ENCODE measurements around the gene MRPL48. TPM values are rescaled to one million over a fixed set of nuclear protein-coding genes. Genes with fewer than 3 reads are reported as not detected.

MRPL48 gene
- total and polyA plus RNA-seq, 2 of the 8 experiments (the other 6 are each of a cell fraction or from before 2014, with no cell fraction given): 34.9 to 59.9 TPM

- no peak overlapping the region for H2BK12ac ChIP-seq (ENCODE audit: low read depth, low read length)
Measured at GRCh38 chr11:73854680-73855079, 67.0 kb downstream of the MRPL48 start.

More at GRCh38 chr11:73854680-73855079, 67.0 kb downstream of the MRPL48 start:
- no peak for FAIRE-seq
- no peak overlapping the region for H3K4ac ChIP-seq (replicated peaks; ENCODE audit: insufficient read length, low read depth, low read length)
- no peak overlapping the region for H4K91ac ChIP-seq (replicated peaks; ENCODE audit: insufficient read length, low read length)
- no peak overlapping the region for H3K23ac ChIP-seq (ENCODE audit: insufficient read length)
- H3K27me3 ChIP-seq (replicated peaks in 1 of 4; ENCODE audit: control insufficient read depth in 3 of 4, extremely low read depth in 1 of 4, insufficient read depth in 3 of 4, low read length in 3 of 4): no peaks in the 10 kb centered on the region
- H3K4me2 ChIP-seq (ENCODE audit: insufficient read depth in 1 of 2, low read depth in 2 of 2, low read length in 2 of 2): no peak overlapping the region
- H4K20me1 ChIP-seq (replicated peaks in 1 of 2; ENCODE audit: control insufficient read depth in 1 of 2, insufficient read depth in 2 of 2, low read length in 2 of 2): no peaks in the 10 kb centered on the region
- TF ChIP-seq CTCF (IDR thresholded peaks at IDR 0.05; ENCODE audit: control extremely low read depth in 1 of 3, insufficient read depth in 1 of 3, low read depth in 1 of 3, low read length in 3 of 3): no peak
- no peak overlapping the region for H3K27ac ChIP-seq (ENCODE audit: low read depth, low read length)
- H3K23me2 ChIP-seq (ENCODE audit: low read depth, low read length): no peaks in the 10 kb centered on the region
- no peak overlapping the region for H3K9ac ChIP-seq (replicated peaks in 1 of 4; ENCODE audit: extremely low read depth in 1 of 4, low read depth in 3 of 4, low read length in 3 of 4)
- H2BK20ac ChIP-seq (ENCODE audit: low read length): no peak overlapping the region
- no peaks in the 10 kb centered on the region for H3K9me3 ChIP-seq (ENCODE audit: insufficient read depth in 2 of 2, low read depth in 1 of 2, low read length in 1 of 2)
- no peaks in the 10 kb centered on the region for H3K79me1 ChIP-seq (ENCODE audit: low read depth, low read length)
- H3K4me3 ChIP-seq (ENCODE audit: extremely low read depth in 1 of 4, insufficient read depth in 2 of 4, low read depth in 3 of 4, low read length in 4 of 4): no peak overlapping the region
- DNase-seq (ENCODE audit: low read depth in 1 of 2, low spot score in 2 of 2): no peak
- no peak overlapping the region for H2AK5ac ChIP-seq (ENCODE audit: low read depth, low read length)
- H3K4me1 ChIP-seq (replicated peaks in 1 of 4; ENCODE audit: control insufficient read depth in 3 of 4, insufficient read depth in 4 of 4, low read length in 3 of 4): peaks cover 0 to 8% (median 6%) of the 10 kb centered on the region in 4 experiments; a peak in 3 of 7 replicates
- no peak overlapping the region for H4K5ac ChIP-seq (ENCODE audit: insufficient read length, low read depth, low read length)
- no peak overlapping the region for H3K14ac ChIP-seq (ENCODE audit: insufficient read length)
- no peak overlapping the region for H3K18ac ChIP-seq (ENCODE audit: extremely low read depth, low read length)
- CTCF ChIA-PET (ENCODE audit: partially characterized antibody): interaction anchor here (0.6 to 2.1 kb wide), 9 partner anchors 12 to 483 kb away, joined by 3 to 6 read pairs (median 4); no protein-coding TSS in a partner anchor
- H2BK15ac ChIP-seq (ENCODE audit: low read length): no peak overlapping the region
- H2BK120ac ChIP-seq (replicated peaks; ENCODE audit: low read depth, low read length): no peak overlapping the region
- no peak overlapping the region for H2BK5ac ChIP-seq (ENCODE audit: low read depth, low read length)
- no peak overlapping the region for H3K56ac ChIP-seq (replicated peaks; ENCODE audit: insufficient read length, low read depth, low read length)
- no peak overlapping the region for H4K8ac ChIP-seq (ENCODE audit: extremely low read depth, insufficient read depth, low read length)
- no peak overlapping the region for H2AFZ ChIP-seq (ENCODE audit: low read length)
- H3K79me2 ChIP-seq (ENCODE audit: control insufficient read depth in 1 of 2, insufficient read depth in 2 of 2, low read length in 2 of 2): no peaks in the 10 kb centered on the region
- POLR2A ChIA-PET (ENCODE audit: partially characterized antibody): interaction anchor here (0.8 to 7.2 kb wide), 6 partner anchors 11 to 75 kb away, joined by 3 to 49 read pairs (median 8); partner anchors contain the start of gene MRPL48
- WGBS, 2 experiments (ENCODE audit: extremely low coverage in 1 of 2, insufficient coverage in 1 of 2, insufficient read length in 1 of 2, insufficient replicate concordance in 2 of 2, low coverage in 1 of 2, low lambda C conversion rate in 2 of 2, missing lambda C conversion rate in 1 of 2): 94% methylated on average over 1 of the region's 1 CpG; no CpG with 5 or more reads in 1 of the 2 experiments
- no peaks in the 10 kb centered on the region for H3K36me3 ChIP-seq (ENCODE audit: control insufficient read depth in 2 of 4, insufficient read depth in 4 of 4, low read length in 3 of 4)
